Breast epithelium (tissue), 3 donors: ENCODE results near the gene CDH26.

ENCODE experiments used
- POLR2A ChIP-seq: fragments of 450-650 bp; IDR thresholded peaks from one replicate; pipeline ENCODE4 v1.6.1; 2016; ENCODE audit warnings: antibody characterized with exemption, mild to moderate bottlenecking, moderate library complexity
- POLR2AphosphoS5 ChIP-seq, 3 donors: sonication (generic); formaldehyde crosslinking; IDR thresholded peaks; one replicate each; pipeline ENCODE4 v1.6.1; 2017; ENCODE audit warnings: antibody characterized with exemption in 3 of 3
- TF ChIP-seq, protein P1 (sequence below), 3 donors: fragments of 450-650 bp; IDR thresholded peaks; one replicate each; pipeline ENCODE4 v1.5.1; 2016 to 2017; ENCODE audit warnings: antibody characterized with exemption in 3 of 3, mild to moderate bottlenecking in 3 of 3, moderate library complexity in 3 of 3

DNA sequence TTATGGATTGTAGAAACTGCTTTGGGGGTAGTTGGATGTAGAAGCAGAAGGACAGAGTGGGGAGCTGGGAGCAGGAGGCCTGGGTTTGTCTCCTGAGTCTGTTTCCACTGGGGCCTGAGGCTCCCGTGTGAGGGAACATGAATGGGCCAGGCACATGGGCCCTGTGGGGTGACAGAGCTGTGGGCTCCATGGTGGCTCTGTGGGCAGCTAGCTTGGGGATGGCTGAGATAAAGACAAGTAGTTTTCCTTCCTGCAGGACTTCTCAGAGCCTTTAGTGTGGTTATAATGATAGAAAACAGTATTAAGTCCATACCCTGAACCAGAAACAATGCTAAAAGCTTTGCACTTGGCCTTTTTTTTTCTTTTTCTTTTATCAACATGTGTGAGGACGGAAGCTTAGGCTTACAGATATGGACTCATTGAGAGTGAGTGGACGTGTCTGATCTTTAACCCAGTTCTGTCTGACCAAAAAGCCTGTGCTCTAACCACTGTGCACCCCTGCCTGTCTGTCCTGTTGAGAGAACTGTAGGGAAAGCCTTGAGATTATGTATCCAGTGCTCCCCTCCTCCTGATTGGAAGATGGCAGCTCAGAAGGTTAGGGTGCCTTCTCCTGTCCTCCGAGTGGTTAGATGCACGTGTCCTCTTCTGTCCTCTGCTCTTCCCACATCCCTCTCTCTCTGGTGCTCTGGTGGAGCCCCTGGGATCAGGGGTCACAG, 98.3 kb downstream of the CDH26 start:
- TF ChIP-seq, protein P1, sequence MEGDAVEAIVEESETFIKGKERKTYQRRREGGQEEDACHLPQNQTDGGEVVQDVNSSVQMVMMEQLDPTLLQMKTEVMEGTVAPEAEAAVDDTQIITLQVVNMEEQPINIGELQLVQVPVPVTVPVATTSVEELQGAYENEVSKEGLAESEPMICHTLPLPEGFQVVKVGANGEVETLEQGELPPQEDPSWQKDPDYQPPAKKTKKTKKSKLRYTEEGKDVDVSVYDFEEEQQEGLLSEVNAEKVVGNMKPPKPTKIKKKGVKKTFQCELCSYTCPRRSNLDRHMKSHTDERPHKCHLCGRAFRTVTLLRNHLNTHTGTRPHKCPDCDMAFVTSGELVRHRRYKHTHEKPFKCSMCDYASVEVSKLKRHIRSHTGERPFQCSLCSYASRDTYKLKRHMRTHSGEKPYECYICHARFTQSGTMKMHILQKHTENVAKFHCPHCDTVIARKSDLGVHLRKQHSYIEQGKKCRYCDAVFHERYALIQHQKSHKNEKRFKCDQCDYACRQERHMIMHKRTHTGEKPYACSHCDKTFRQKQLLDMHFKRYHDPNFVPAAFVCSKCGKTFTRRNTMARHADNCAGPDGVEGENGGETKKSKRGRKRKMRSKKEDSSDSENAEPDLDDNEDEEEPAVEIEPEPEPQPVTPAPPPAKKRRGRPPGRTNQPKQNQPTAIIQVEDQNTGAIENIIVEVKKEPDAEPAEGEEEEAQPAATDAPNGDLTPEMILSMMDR (IDR thresholded peaks at IDR 0.05): no peak
- no peak for TF ChIP-seq POLR2A
- no peak for TF ChIP-seq POLR2AphosphoS5 (IDR thresholded peaks at IDR 0.05)
